Kidney epithelial cell (primary cell): ENCODE data around the gene PPIF. TPM values are rescaled to one million over a fixed set of nuclear protein-coding genes. Genes with fewer than 3 reads are reported as not detected.
A peak's percentile ranks its signal among the peaks of the same experiment; 100 is the strongest.

ENCODE experiments used
- DNase-seq: peaks from one replicate; pipeline ENCODE4 v3.0.0-alpha.2; 2010; ENCODE audit warnings: low read depth
- H3K27me3 ChIP-seq: 2 replicates; pipeline ENCODE4 v1.6.0; 2011; ENCODE audit warnings: low read length; ENCODE audit not compliant: control insufficient read depth, insufficient read depth
- H3K36me3 ChIP-seq: 2 replicates; pipeline ENCODE4 v1.5.1; 2011; ENCODE audit warnings: low read length; ENCODE audit not compliant: control insufficient read depth, insufficient read depth
- H3K4me3 ChIP-seq: 2 replicates; pipeline ENCODE4 v1.5.1; 2011; ENCODE audit warnings: low read depth, mild to moderate bottlenecking, control low read depth, low read length
- total RNA-seq: library from RNA; depleted of rRNA; stranded (reverse); fragments of >200 nt; gene quantifications from 2 replicates; pipeline ENCODE4 v1.2.3, GENCODE V29; 2015
- TF ChIP-seq, protein P1 (sequence below): IDR thresholded peaks from 2 replicates; pipeline ENCODE4 v1.5.1; 2011; ENCODE audit warnings: mild to moderate bottlenecking, moderate library complexity, low read length, control low read depth, inconsistent platforms; ENCODE audit not compliant: insufficient read depth, poor library complexity, severe bottlenecking

Gene PPIF
- total RNA-seq, 1 donor from 2014 or later, result 71.7 TPM

DNA sequence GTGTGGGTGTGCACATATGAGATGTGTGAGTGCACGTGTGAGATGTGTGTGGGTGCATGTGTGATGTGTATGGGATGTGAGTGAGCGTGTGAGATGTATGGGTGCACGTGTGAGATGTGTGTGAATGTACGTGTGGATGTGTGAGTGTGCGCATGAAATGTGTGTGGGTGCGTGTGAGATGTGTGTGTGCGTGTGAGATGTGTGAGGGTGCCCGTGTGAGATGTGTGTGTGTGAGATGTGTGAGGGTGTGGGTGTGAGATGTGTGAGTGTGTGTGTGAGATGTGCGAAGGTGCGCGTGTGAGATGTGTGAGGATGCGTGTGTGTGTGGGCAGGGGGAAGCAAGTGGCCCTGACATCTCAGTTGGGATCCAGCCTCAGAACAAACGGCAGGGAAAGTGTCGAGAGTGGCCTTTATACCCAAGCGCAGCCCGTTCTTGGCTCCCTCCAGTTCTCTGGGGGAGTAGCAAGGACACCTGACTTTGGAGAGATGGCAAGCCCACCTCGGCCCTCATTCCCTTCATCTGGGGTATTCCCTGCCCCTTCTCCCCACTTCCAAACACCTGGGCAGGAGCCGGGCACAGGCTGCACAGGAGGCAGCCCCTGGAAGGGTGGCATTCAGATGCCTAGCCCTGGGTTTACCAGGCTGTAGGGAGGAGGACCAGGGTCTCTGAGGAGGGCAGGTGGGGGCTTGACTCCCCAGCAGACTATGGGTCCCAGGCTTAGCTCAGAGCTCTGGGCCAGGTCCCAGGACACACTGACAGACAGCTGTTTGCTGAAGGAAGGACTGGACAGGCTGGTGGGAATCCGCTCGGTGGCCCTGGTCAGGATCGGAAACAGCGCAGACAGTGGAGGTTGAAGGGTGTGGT, 31.6 kb downstream of the PPIF start:
- H3K4me3 ChIP-seq, result no peak overlapping the region
- no peaks in the 10 kb centered on the region for H3K27me3 ChIP-seq
- TF ChIP-seq, protein P1, sequence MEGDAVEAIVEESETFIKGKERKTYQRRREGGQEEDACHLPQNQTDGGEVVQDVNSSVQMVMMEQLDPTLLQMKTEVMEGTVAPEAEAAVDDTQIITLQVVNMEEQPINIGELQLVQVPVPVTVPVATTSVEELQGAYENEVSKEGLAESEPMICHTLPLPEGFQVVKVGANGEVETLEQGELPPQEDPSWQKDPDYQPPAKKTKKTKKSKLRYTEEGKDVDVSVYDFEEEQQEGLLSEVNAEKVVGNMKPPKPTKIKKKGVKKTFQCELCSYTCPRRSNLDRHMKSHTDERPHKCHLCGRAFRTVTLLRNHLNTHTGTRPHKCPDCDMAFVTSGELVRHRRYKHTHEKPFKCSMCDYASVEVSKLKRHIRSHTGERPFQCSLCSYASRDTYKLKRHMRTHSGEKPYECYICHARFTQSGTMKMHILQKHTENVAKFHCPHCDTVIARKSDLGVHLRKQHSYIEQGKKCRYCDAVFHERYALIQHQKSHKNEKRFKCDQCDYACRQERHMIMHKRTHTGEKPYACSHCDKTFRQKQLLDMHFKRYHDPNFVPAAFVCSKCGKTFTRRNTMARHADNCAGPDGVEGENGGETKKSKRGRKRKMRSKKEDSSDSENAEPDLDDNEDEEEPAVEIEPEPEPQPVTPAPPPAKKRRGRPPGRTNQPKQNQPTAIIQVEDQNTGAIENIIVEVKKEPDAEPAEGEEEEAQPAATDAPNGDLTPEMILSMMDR, result no peak
- H3K36me3 ChIP-seq, result no peaks in the 10 kb centered on the region
- no peak for DNase-seq

DNA sequence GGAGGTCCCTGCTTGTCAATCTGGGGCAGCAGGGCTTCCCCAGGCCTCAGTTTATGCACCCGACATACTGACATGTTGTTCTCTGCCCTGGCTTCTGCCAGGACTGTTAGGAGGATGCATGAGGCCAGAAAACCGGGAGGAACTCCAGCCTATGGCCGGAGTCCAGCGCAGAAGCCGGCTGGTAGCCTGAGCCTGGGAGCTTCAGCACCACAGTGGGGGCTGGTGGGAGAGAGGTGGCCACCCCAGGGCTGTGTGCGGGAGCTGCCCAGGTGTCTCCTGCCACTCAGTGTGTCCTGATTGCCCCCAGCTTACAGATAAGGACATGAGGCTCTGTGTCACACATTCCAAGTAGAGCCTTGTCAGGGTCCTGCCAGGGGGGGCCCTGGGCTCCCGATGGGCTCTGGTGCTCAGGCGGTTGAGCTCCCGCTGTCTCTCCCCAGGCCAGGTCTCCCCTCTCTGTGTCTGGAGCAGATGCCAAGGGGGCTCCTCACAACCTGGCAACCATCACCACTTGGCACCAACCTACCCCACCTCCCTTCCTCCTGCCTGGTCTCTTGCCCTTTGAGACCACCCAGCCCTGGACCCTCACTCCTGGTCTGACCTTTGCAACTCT, 32.3 kb downstream of the PPIF start:
- H3K27me3 ChIP-seq, result no peaks in the 10 kb centered on the region
- DNase-seq, result no peak
- no peaks in the 10 kb centered on the region for H3K36me3 ChIP-seq
- TF ChIP-seq, protein P1, result no peak
- no peak overlapping the region for H3K4me3 ChIP-seq

DNA sequence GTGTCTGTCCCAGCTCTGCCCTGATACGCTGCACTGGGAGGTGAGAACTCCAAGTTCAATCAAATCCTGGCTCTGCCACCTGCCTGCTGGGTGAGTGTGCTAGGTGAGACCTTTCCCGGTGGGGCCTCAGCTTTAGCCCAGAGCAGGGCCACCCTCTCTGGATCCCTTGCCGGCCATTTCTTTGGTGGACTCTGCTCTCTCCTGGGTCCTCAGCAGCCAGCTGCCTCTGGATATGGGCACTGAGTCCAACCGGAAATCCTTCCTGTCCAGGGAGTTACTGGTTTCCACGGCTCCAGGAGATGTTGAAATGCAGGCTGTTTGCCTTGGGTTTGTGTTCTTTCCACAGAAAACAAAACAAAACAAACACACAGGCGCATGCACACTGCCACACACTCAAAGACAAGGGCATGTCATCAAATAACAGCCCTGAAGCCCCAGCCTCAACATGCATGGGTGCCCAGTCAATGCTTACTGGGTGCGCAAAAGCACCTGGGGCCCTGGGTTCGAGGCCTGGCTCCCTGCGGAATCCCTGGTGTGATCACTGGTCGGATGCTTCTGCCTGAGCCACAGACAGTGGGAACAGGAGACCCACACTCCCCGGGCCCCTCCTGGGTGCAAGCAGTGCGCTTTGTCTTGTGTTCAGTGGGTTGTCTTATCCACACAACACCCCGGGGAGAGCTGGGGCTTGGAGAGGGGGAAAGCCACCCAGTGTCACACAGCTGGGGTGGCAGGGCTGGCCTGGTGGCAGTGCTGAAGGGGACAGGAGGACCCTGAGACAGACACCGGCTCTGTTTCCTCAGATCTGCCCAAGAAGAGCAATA, 33.1 kb downstream of the PPIF start:
- H3K4me3 ChIP-seq, result no peak overlapping the region
- no peak for DNase-seq
- TF ChIP-seq, protein P1, result no peak

DNA sequence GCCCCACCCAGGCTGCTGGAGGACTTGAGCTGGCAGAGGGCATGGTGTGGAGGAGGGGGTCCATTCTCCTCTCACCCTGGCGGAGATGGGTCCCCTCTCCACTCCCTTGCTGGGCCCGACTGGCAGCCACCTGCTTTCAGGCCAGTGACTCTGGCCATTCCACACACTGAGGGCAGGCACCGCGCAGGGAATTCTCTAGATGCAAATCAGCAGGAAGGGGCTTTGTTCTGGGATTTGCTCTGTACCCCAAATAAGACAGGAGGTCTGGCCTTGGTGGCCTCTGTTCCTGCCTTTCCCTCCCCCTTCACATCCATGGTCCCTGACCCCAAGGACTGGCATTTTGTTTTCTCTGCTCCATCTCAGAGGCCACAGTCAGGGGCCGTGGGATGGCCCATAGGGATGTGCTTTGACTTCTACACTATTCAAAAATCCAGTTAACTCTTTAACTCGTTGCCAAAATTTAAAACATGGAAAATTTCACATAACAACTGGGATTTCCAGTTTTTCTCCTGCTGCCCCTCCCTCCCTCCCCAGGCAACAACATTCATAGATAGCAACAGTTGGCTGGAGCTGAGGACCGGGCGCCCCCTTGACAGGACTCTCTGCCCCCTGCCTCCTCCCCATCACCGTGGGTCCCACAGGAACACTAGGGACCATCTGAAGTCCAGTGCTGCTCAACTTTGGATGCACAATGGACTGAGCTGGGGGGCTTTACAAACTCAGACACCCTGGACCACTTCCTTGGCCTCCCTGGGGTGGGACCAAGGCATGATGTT, 33.9 kb downstream of the PPIF start:
- DNase-seq, result no peak
- H3K27me3 ChIP-seq, result peaks cover 2% of the 10 kb centered on the region
- no peak overlapping the region for H3K4me3 ChIP-seq
- no peaks in the 10 kb centered on the region for H3K36me3 ChIP-seq
- TF ChIP-seq, protein P1, result no peak

More for the DNA sequence above, 33.1 kb downstream of the PPIF start:
- no peaks in the 10 kb centered on the region for H3K27me3 ChIP-seq
- H3K36me3 ChIP-seq, result no peaks in the 10 kb centered on the region

DNA sequence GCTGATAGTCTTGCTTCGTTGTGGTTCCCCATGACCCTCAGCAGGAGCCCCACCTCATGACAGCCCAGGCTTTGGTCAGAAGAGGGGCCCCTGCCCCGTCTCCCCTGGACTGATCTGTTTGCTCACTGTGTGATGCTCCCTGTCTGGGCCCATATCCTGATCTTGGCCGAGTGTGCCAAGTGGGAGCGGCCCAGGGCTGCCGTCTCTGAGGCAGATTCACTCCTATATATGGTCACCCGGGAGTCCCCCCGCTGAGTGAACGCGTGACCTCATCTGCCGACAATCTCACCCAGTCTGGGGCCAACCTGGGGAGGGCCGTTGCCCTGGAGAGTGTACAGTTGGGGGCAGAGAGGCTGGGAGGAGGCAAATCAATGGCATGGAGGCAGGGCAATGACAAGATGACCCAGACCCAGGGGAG, 34.5 kb downstream of the PPIF start:
- TF ChIP-seq, protein P1, result no peak
- Histone ChIP-seq H3K36me3 (no peaks in the 10 kb centered on the region), H3K27me3 (peaks cover 2% of the 10 kb centered on the region), H3K4me3 (no peak overlapping the region)
- DNase-seq, result peak; percentile 5
